BJ (cell line): ENCODE results near the gene NGF. TPM values are rescaled to one million over a fixed set of nuclear protein-coding genes. Genes with fewer than 3 reads are reported as not detected.

Experiments
- CTCF ChIA-PET: fragments of 350-600 bp; formaldehyde crosslinking; extraction: SDS; loops from one replicate; lab custom pipeline; 2021; ENCODE audit warnings: antibody characterized with exemption, inconsistent platforms; lab: Yijun Ruan, JAX
- POLR2A ChIA-PET: fragments of 300-600 bp; sonication (Branson Sonifier 250); formaldehyde crosslinking; extraction: SDS; loops from one replicate; lab custom pipeline; 2021; ENCODE audit warnings: antibody characterized with exemption; lab: Charles Lee
- DNase-seq: peaks from one replicate; pipeline ENCODE4 v3.0.0-alpha.2; 2011; ENCODE audit warnings: low read depth
- H3K27me3 ChIP-seq: 2 replicates; pipeline ENCODE4 v1.6.0; 2011; ENCODE audit warnings: low read length; ENCODE audit not compliant: control insufficient read depth, insufficient read depth
- H3K36me3 ChIP-seq: 2 replicates; pipeline ENCODE4 v1.5.1; 2011; ENCODE audit warnings: low read length; ENCODE audit not compliant: control insufficient read depth, insufficient read depth
- H3K4me3 ChIP-seq: 2 replicates; pipeline ENCODE4 v1.5.1; 2011; ENCODE audit warnings: low read depth, mild to moderate bottlenecking, control low read depth, low read length
- polyA plus RNA-seq: library from polyadenylated mRNA; depleted of rRNA; stranded (reverse); fragments of >200 nt; gene quantifications from 2 replicates; pipeline ENCODE4 v1.2.3, GENCODE V29; 2011
- TF ChIP-seq, protein P1 (sequence below): IDR thresholded peaks from 2 replicates; pipeline ENCODE4 v1.5.1; 2011; ENCODE audit warnings: low read depth, mild to moderate bottlenecking, control low read depth, inconsistent platforms, low read length, moderate library complexity; ENCODE audit not compliant: insufficient read depth

Gene NGF
- polyA plus RNA-seq, 1 experiment = 49.6 TPM

GRCh38 chr1:115252585-115252984 is 85.5 kb downstream of the NGF start:
- POLR2A ChIA-PET = no interaction called here
- Histone ChIP-seq H3K36me3 (no peaks in the 10 kb centered on the region), H3K27me3 (no peaks in the 10 kb centered on the region), H3K4me3 (no peak overlapping the region)
- CTCF ChIA-PET = interaction anchor here (1.1 to 1.6 kb wide), 3 partner anchors 48 to 217 kb away, joined by 3 read pairs; no protein-coding TSS in a partner anchor
- TF ChIP-seq, protein P1, sequence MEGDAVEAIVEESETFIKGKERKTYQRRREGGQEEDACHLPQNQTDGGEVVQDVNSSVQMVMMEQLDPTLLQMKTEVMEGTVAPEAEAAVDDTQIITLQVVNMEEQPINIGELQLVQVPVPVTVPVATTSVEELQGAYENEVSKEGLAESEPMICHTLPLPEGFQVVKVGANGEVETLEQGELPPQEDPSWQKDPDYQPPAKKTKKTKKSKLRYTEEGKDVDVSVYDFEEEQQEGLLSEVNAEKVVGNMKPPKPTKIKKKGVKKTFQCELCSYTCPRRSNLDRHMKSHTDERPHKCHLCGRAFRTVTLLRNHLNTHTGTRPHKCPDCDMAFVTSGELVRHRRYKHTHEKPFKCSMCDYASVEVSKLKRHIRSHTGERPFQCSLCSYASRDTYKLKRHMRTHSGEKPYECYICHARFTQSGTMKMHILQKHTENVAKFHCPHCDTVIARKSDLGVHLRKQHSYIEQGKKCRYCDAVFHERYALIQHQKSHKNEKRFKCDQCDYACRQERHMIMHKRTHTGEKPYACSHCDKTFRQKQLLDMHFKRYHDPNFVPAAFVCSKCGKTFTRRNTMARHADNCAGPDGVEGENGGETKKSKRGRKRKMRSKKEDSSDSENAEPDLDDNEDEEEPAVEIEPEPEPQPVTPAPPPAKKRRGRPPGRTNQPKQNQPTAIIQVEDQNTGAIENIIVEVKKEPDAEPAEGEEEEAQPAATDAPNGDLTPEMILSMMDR = no peak
- no peak for DNase-seq

DNA sequence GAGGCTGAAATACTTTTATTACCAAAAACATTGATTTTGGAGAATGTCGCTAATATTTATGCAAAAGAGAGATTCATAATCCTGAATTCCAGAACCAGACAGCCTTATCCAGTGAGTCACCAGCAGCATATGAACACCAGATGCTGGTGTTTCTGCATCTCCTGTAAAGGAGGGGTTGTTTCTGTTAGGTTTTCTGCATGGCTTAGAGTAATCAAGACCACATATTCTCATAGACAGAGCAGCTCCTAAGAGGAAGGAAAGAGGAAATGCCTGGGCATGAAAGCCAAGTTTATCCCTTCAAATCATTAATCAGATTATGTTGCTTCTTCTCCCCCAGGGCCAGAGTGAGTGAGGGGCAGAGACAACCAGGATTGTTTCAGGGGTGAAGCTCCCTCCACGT is 86.2 kb downstream of the NGF start:
- DNase-seq = peak; percentile 85
- H3K36me3 ChIP-seq = no peaks in the 10 kb centered on the region
- no peak overlapping the region for H3K4me3 ChIP-seq
- H3K27me3 ChIP-seq = no peaks in the 10 kb centered on the region
- TF ChIP-seq, protein P1 = no peak
- ChIA-PET CTCF (interaction anchor here (0.7 to 1.6 kb wide), 5 partner anchors 10 to 218 kb away, joined by 3 read pairs; no protein-coding TSS in a partner anchor), POLR2A (no interaction called here)

DNA sequence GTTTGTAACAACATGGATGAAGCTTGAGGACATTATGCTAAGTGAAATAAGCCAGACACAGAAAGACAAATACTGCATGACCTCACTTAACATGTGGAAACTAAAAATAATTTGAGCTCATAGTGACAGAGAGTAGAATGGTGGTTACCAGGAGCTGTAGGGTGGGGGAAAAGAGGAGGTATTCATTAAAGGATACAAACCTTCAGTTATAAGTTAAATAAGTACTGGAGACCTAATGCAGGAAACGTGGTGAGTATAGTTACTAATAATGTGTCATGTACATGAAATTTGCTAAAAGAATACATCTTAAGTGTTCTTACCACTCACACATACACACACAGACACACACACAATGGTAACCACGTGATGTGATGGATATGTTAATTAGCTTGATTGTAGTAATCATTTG is 86.7 kb downstream of the NGF start:
- Histone ChIP-seq H3K36me3 (no peaks in the 10 kb centered on the region), H3K4me3 (no peak overlapping the region), H3K27me3 (no peaks in the 10 kb centered on the region)
- ChIA-PET POLR2A (no interaction called here), CTCF (interaction anchor here (0.7 to 1.6 kb wide), 4 partner anchors 10 to 218 kb away, joined by 3 read pairs; no protein-coding TSS in a partner anchor)
- TF ChIP-seq, protein P1 = no peak
- DNase-seq = no peak

GRCh38 chr1:115246526-115246925 is 91.5 kb downstream of the NGF start:
- TF ChIP-seq, protein P1 = no peak
- H3K27me3 ChIP-seq = no peaks in the 10 kb centered on the region
- no peak for DNase-seq
- H3K4me3 ChIP-seq = no peak overlapping the region
- no peaks in the 10 kb centered on the region for H3K36me3 ChIP-seq
- CTCF ChIA-PET = interaction anchor here (0.6 to 1.3 kb wide), 3 partner anchors 61 to 862 kb away, joined by 3 read pairs; no protein-coding TSS in a partner anchor
- POLR2A ChIA-PET = no interaction called here

- TF ChIP-seq, protein P1 = no peak
- POLR2A ChIA-PET = no interaction called here
- CTCF ChIA-PET = interaction anchor here (1.3 kb wide), 1 partner anchor 224 kb away, joined by 3 read pairs; no protein-coding TSS in a partner anchor
- DNase-seq = no peak
- H3K36me3 ChIP-seq = no peaks in the 10 kb centered on the region
- no peaks in the 10 kb centered on the region for H3K27me3 ChIP-seq
- H3K4me3 ChIP-seq = no peak overlapping the region
These were observed 92.8 kb downstream of the NGF start for GRCh38 chr1:115245227-115245626.
